Sigmoid colon (tissue), 4 donors: ENCODE measurements around the gene PRSS27.
"Not testable (repeated sequence)": the region's sequence is repeated elsewhere in the genome, so short reads cannot be mapped to it uniquely, and the experiment has no call there.

Experiments used
- EP300 ChIP-seq, 4 donors: sonication (generic); formaldehyde crosslinking; IDR thresholded peaks; one replicate each; pipeline ENCODE4 v1.6.1; 2017; ENCODE audit warnings: antibody characterized with exemption in 4 of 4
- POLR2A ChIP-seq, 2 donors: fragments of 450-650 bp; IDR thresholded peaks; one replicate each; pipeline ENCODE4 v1.6.1; 2016; ENCODE audit warnings: antibody characterized with exemption in 2 of 2, mild to moderate bottlenecking in 2 of 2, moderate library complexity in 2 of 2
- POLR2AphosphoS5 ChIP-seq, 4 donors: sonication (generic); formaldehyde crosslinking; IDR thresholded peaks; one replicate each; pipeline ENCODE4 v1.6.1; 2017; ENCODE audit warnings: antibody characterized with exemption in 4 of 4
- TF ChIP-seq, protein P1 (sequence below), 4 experiments: fragments of 450-650 bp in 3 of 4; fragments of 200-600 bp in 1 of 4; IDR thresholded peaks; one replicate each; pipeline ENCODE4 v1.5.1; 2016 to 2019; ENCODE audit warnings: antibody characterized with exemption in 4 of 4, mild to moderate bottlenecking in 3 of 4, moderate library complexity in 2 of 4

DNA sequence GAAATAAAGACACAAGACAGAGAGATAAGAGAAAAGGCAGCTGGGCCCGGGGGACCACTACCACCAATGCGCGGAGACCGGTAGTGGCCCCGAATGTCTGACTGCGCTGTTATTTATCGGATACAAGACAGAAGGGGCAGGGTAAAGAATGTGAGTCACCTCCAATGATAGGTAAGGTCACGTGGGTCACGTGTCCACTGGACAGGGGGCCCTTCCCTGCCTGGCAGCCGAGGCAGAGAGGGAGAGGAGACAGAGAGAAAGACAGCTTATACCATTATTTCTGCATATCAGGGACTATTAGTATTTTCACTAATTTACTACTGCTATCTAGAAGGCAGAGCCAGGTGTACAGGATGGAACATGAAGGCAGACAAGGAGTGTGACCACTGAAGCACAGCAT, 50.4 kb downstream of the PRSS27 start:
- TF ChIP-seq, protein P1, sequence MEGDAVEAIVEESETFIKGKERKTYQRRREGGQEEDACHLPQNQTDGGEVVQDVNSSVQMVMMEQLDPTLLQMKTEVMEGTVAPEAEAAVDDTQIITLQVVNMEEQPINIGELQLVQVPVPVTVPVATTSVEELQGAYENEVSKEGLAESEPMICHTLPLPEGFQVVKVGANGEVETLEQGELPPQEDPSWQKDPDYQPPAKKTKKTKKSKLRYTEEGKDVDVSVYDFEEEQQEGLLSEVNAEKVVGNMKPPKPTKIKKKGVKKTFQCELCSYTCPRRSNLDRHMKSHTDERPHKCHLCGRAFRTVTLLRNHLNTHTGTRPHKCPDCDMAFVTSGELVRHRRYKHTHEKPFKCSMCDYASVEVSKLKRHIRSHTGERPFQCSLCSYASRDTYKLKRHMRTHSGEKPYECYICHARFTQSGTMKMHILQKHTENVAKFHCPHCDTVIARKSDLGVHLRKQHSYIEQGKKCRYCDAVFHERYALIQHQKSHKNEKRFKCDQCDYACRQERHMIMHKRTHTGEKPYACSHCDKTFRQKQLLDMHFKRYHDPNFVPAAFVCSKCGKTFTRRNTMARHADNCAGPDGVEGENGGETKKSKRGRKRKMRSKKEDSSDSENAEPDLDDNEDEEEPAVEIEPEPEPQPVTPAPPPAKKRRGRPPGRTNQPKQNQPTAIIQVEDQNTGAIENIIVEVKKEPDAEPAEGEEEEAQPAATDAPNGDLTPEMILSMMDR (IDR thresholded peaks at IDR 0.05) = not testable (repeated sequence)
- not testable (repeated sequence) for TF ChIP-seq POLR2A, EP300, POLR2AphosphoS5 (IDR thresholded peaks at IDR 0.05)
